Keratinocyte (primary cell): ENCODE results near the gene GLCE. TPM values are rescaled to one million over a fixed set of nuclear protein-coding genes. Genes with fewer than 3 reads are reported as not detected.

Experiments
- DNase-seq: peaks from one replicate; pipeline ENCODE4 v3.0.0-alpha.2; 2011; ENCODE audit warnings: low read depth, missing footprints, low spot score
- FAIRE-seq: peaks from 2 replicates; lab custom pipeline; 2011; peaks lifted over from hg19 to GRCh38; lab: Jason Lieb, UNC
- H2AFZ ChIP-seq: 2 replicates; pipeline ENCODE4 v1.6.0; 2012; ENCODE audit warnings: low read length, control low read depth, inconsistent platforms; ENCODE audit not compliant: control insufficient read depth
- H3K27ac ChIP-seq: 2 replicates; pipeline ENCODE4 v1.5.1; 2011; ENCODE audit warnings: low read length; ENCODE audit not compliant: control insufficient read depth, insufficient read depth
- H3K27me3 ChIP-seq: 3 replicates; pipeline ENCODE4 v1.6.0; 2011; ENCODE audit warnings: low read length; ENCODE audit not compliant: control insufficient read depth, insufficient read depth; ENCODE audit errors: extremely low read depth
- H3K36me3 ChIP-seq, 2 experiments: 2 replicates in 1 of 2; 3 replicates in 1 of 2; pipeline ENCODE4 v1.5.1; 2011; ENCODE audit warnings: low read length in 2 of 2, mild to moderate bottlenecking in 1 of 2; ENCODE audit not compliant: control insufficient read depth in 2 of 2, insufficient read depth in 2 of 2; ENCODE audit errors: extremely low read depth in 1 of 2
- H3K4me1 ChIP-seq: 3 replicates; pipeline ENCODE4 v1.5.1; 2011; ENCODE audit warnings: low read length; ENCODE audit not compliant: control insufficient read depth, insufficient read depth; ENCODE audit errors: extremely low read depth
- H3K4me2 ChIP-seq: 3 replicates; pipeline ENCODE4 v1.6.0; 2011; ENCODE audit warnings: low read depth, low read length; ENCODE audit not compliant: control insufficient read depth, insufficient read depth; ENCODE audit errors: extremely low read depth
- H3K4me3 ChIP-seq, 3 experiments: fragments of 200-600 bp in 1 of 3; sonication (generic) in 1 of 3; 2 replicates in 2 of 3; 3 replicates in 1 of 3; pipeline ENCODE4 v1.5.1; 2011 to 2016; ENCODE audit warnings: low read length in 3 of 3, mild to moderate bottlenecking in 3 of 3, control low read depth in 2 of 3, inconsistent platforms in 1 of 3, low read depth in 1 of 3, mixed read lengths in 1 of 3, mixed run types in 1 of 3, moderate library complexity in 1 of 3; ENCODE audit not compliant: control insufficient read depth in 2 of 3, insufficient read depth in 2 of 3; ENCODE audit errors: extremely low read depth in 1 of 3
- H3K79me2 ChIP-seq: 2 replicates; pipeline ENCODE4 v1.6.0; 2012; ENCODE audit warnings: low read length; ENCODE audit not compliant: control insufficient read depth, insufficient read depth
- H3K9ac ChIP-seq: 3 replicates; pipeline ENCODE4 v1.6.0; 2011; ENCODE audit warnings: low read length; ENCODE audit not compliant: control insufficient read depth, insufficient read depth; ENCODE audit errors: extremely low read depth
- H3K9me1 ChIP-seq: 3 replicates; pipeline ENCODE4 v1.6.0; 2011; ENCODE audit warnings: low read length; ENCODE audit not compliant: control insufficient read depth, insufficient read depth; ENCODE audit errors: extremely low read depth
- H3K9me3 ChIP-seq: 2 replicates; pipeline ENCODE4 v1.5.1; 2012; ENCODE audit warnings: low read depth, low read length; ENCODE audit not compliant: control insufficient read depth
- H4K20me1 ChIP-seq: 3 replicates; pipeline ENCODE4 v1.6.0; 2011; ENCODE audit warnings: low read length; ENCODE audit not compliant: control insufficient read depth, insufficient read depth; ENCODE audit errors: extremely low read depth
- EZH2 ChIP-seq: IDR thresholded peaks from one replicate; pipeline ENCODE4 v1.6.1; 2012; ENCODE audit warnings: inconsistent platforms, mild to moderate bottlenecking, low read length, moderate library complexity
- dilution Hi-C: fragments of 300-500 bp; cut with MboI; formaldehyde crosslinking; loops from one replicate; pipeline ENCODE4 v1.7.0; 2020; ENCODE audit warnings: low sequenced_read_pairs; ENCODE audit not compliant: extremely low pct_ligation_motif_present
- polyA plus RNA-seq, 5 experiments: library from polyadenylated mRNA; depleted of rRNA in 3 of 5; stranded (reverse) in 3 of 5; stranded (forward) in 1 of 5; unstranded in 1 of 5; fragments of >200 nt; gene quantifications; 1 replicate in 1 of 5; 2 replicates in 3 of 5; 3 replicates in 1 of 5; pipeline versions ENCODE4 v1.2.1 to v1.2.3, GENCODE V29; 2011 to 2012; ENCODE audit warnings: missing spikeins in 2 of 5, low read depth in 1 of 5, low replicate concordance in 1 of 5
- TF ChIP-seq, protein P1 (sequence below), 3 experiments: IDR thresholded peaks in 1 of 3; conservative IDR thresholded peaks in 1 of 3; optimal IDR thresholded peaks in 1 of 3; 2 replicates in 2 of 3; 3 replicates in 1 of 3; pipeline versions ENCODE3 to v1.5.1; 2011; ENCODE audit warnings: low read length in 3 of 3, mild to moderate bottlenecking in 3 of 3, moderate library complexity in 2 of 3, control low read depth in 1 of 3, inconsistent platforms in 1 of 3; ENCODE audit not compliant: insufficient read depth in 2 of 3; ENCODE audit errors: extremely low read depth in 1 of 3

Gene GLCE
- polyA plus RNA-seq, 1 donor (not counting 4 experiments of a cell fraction or from before 2014, with no cell fraction given): 16.3 TPM

GRCh38 chr15:69237718-69238117 is 77.3 kb downstream of the GLCE start:
- TF ChIP-seq, protein P1, sequence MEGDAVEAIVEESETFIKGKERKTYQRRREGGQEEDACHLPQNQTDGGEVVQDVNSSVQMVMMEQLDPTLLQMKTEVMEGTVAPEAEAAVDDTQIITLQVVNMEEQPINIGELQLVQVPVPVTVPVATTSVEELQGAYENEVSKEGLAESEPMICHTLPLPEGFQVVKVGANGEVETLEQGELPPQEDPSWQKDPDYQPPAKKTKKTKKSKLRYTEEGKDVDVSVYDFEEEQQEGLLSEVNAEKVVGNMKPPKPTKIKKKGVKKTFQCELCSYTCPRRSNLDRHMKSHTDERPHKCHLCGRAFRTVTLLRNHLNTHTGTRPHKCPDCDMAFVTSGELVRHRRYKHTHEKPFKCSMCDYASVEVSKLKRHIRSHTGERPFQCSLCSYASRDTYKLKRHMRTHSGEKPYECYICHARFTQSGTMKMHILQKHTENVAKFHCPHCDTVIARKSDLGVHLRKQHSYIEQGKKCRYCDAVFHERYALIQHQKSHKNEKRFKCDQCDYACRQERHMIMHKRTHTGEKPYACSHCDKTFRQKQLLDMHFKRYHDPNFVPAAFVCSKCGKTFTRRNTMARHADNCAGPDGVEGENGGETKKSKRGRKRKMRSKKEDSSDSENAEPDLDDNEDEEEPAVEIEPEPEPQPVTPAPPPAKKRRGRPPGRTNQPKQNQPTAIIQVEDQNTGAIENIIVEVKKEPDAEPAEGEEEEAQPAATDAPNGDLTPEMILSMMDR (optimal IDR thresholded peaks at IDR 0.05 in 1 of 3, IDR thresholded peaks at IDR 0.05 in 1 of 3, conservative IDR thresholded peaks at IDR 0.05 in 1 of 3; ENCODE audit: extremely low read depth in 1 of 3, insufficient read depth in 2 of 3, low read length in 3 of 3): no peak
- no peak for TF ChIP-seq EZH2
- Histone ChIP-seq H3K27ac (no peak overlapping the region), H3K4me3 (no peak overlapping the region), H3K9me3 (no peaks in the 10 kb centered on the region), H4K20me1 (no peaks in the 10 kb centered on the region), H3K79me2 (no peaks in the 10 kb centered on the region), H3K27me3 (no peaks in the 10 kb centered on the region), H3K4me1 (peaks cover 12% of the 10 kb centered on the region), H3K9me1 (no peaks in the 10 kb centered on the region), H2AFZ (no peak overlapping the region), H3K36me3 (no peaks in the 10 kb centered on the region), H3K4me2 (no peak overlapping the region), H3K9ac (no peak overlapping the region)
- DNase-seq (no peak), FAIRE-seq (no peak)
- dilution Hi-C loops: no loop called here

GRCh38 chr15:69244798-69245197 is 84.4 kb downstream of the GLCE start:
- H3K4me3 ChIP-seq: no peak overlapping the region
- FAIRE-seq: no peak
- no peaks in the 10 kb centered on the region for H3K27me3 ChIP-seq
- H3K4me2 ChIP-seq: no peak overlapping the region
- H2AFZ ChIP-seq: no peak overlapping the region
- dilution Hi-C loops: no loop called here
- TF ChIP-seq, protein P1 (optimal IDR thresholded peaks at IDR 0.05 in 1 of 3, IDR thresholded peaks at IDR 0.05 in 1 of 3, conservative IDR thresholded peaks at IDR 0.05 in 1 of 3; ENCODE audit: extremely low read depth in 1 of 3, insufficient read depth in 2 of 3, low read length in 3 of 3): no peak
- H3K79me2 ChIP-seq: no peaks in the 10 kb centered on the region
- no peaks in the 10 kb centered on the region for H3K9me3 ChIP-seq
- H3K36me3 ChIP-seq: no peaks in the 10 kb centered on the region
- H3K4me1 ChIP-seq: no peaks in the 10 kb centered on the region
- no peak for DNase-seq
- no peak overlapping the region for H3K27ac ChIP-seq
- no peaks in the 10 kb centered on the region for H4K20me1 ChIP-seq
- no peaks in the 10 kb centered on the region for H3K9me1 ChIP-seq
- H3K9ac ChIP-seq: no peak overlapping the region
